OCI-LY1 (cell line): Measurements from ENCODE around the gene KIF16B.

Source experiments
- H2AFZ ChIP-seq: fragments of 200-600 bp; sonication (generic), shearing (Covaris generic); 2 replicates; pipeline ENCODE4 v1.6.0; 2014; ENCODE audit warnings: antibody characterized with exemption, mild to moderate bottlenecking, low read length
- H3F3A ChIP-seq: fragments of 200-600 bp; sonication (generic), shearing (Covaris generic); 2 replicates; pipeline ENCODE4 v1.6.0; 2014; ENCODE audit warnings: mild to moderate bottlenecking, antibody characterized with exemption, low read length, moderate library complexity; ENCODE audit not compliant: insufficient read depth
- H3K27ac ChIP-seq: fragments of 200-600 bp; sonication (generic); 2 replicates; pipeline ENCODE4 v1.5.1; 2014; ENCODE audit warnings: low read length, mixed run types, mild to moderate bottlenecking, low read depth; ENCODE audit not compliant: poor library complexity, severe bottlenecking
- H3K27me3 ChIP-seq: fragments of 200-600 bp; sonication (generic); 2 replicates; pipeline ENCODE4 v1.6.0; 2014; ENCODE audit warnings: antibody characterized with exemption, mild to moderate bottlenecking, low read length, moderate library complexity; ENCODE audit not compliant: insufficient read depth
- H3K36me3 ChIP-seq: fragments of 200-600 bp; sonication (generic); 2 replicates; pipeline ENCODE4 v1.6.1; 2014; ENCODE audit warnings: mild to moderate bottlenecking, antibody characterized with exemption, low read length, moderate library complexity, mixed read lengths; ENCODE audit not compliant: insufficient read depth
- H3K4me1 ChIP-seq: fragments of 200-600 bp; sonication (generic); 2 replicates; pipeline ENCODE4 v1.5.1; 2014; ENCODE audit warnings: mild to moderate bottlenecking, low read length, moderate library complexity; ENCODE audit not compliant: insufficient read depth, severe bottlenecking
- H3K4me2 ChIP-seq: fragments of 200-600 bp; sonication (generic), shearing (Covaris generic); 2 replicates; pipeline ENCODE4 v1.6.1; 2014; ENCODE audit warnings: low read length
- H3K4me3 ChIP-seq: fragments of 200-600 bp; sonication (generic); 2 replicates; pipeline ENCODE4 v1.5.1; 2014; ENCODE audit warnings: low read length, low read depth, mild to moderate bottlenecking, mixed read lengths; ENCODE audit not compliant: poor library complexity, severe bottlenecking
- H3K79me2 ChIP-seq: fragments of 200-600 bp; shearing (Covaris generic); 2 replicates; pipeline ENCODE4 v1.6.1; 2016; ENCODE audit warnings: mixed run types, low read length, mixed read lengths; ENCODE audit not compliant: insufficient read depth
- H3K9ac ChIP-seq: fragments of 200-600 bp; sonication (generic), shearing (Covaris generic); 2 replicates; pipeline ENCODE4 v1.6.1; 2014; ENCODE audit warnings: mild to moderate bottlenecking, low read length, mixed read lengths
- H3K9me2 ChIP-seq: fragments of 200-600 bp; sonication (generic), shearing (Covaris generic); 2 replicates; pipeline ENCODE4 v1.6.1; 2014; ENCODE audit warnings: low read depth, mild to moderate bottlenecking, low read length, mixed read lengths
- H3K9me3 ChIP-seq: fragments of 200-600 bp; shearing (Covaris generic); 2 replicates; pipeline ENCODE4 v1.6.1; 2014; ENCODE audit warnings: low read length, mixed read lengths
- H4K20me1 ChIP-seq: fragments of 200-600 bp; sonication (generic), shearing (Covaris generic); 2 replicates; pipeline ENCODE4 v1.6.0; 2016; ENCODE audit warnings: mild to moderate bottlenecking, low read length; ENCODE audit not compliant: insufficient read depth
- EZH2 ChIP-seq: fragments of 200-600 bp; sonication (generic), shearing (Covaris generic); IDR thresholded peaks from 2 replicates; pipeline ENCODE4 v1.8.0; 2017; ENCODE audit warnings: borderline replicate concordance, mixed run types, mild to moderate bottlenecking, antibody characterized with exemption, low read length, moderate library complexity, mixed read lengths
- TF ChIP-seq, protein P1 (sequence below): fragments of 200-600 bp; sonication (generic), shearing (Covaris generic); IDR thresholded peaks from 2 replicates; pipeline ENCODE4 v1.5.1; 2017; ENCODE audit warnings: mild to moderate bottlenecking, antibody characterized with exemption, low read length, moderate library complexity, mixed read lengths

KIF16B gene

DNA sequence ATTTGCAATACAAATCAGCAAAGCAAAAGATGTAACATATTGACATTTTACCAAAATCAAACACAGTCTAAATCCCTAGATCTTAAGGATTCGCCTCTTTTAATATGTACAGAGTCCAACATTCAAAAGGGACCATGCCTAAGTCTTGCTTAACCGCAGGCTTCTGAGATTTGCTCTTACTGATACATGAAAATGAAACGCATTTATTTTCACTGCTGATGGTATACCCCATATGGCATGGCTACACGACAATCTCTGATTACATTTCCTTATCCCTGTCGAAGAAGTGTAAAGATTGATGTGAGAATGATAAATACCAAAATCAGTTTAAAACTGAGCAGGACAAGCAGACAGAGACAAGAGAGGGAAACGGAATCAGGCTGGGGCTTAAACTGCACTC is 75.4 kb downstream of the KIF16B start:
- H3K27ac ChIP-seq = no peak overlapping the region
- no peak overlapping the region for H3K4me2 ChIP-seq
- no peak overlapping the region for H3K9ac ChIP-seq
- no peaks in the 10 kb centered on the region; the same call in 1 of the 2 replicates for H3K36me3 ChIP-seq
- H4K20me1 ChIP-seq = no peaks in the 10 kb centered on the region
- H3F3A ChIP-seq = no peaks in the 10 kb centered on the region
- no peak overlapping the region for H3K4me3 ChIP-seq
- H3K9me2 ChIP-seq = no peaks in the 10 kb centered on the region
- no peaks in the 10 kb centered on the region for H3K4me1 ChIP-seq
- no peaks in the 10 kb centered on the region for H3K79me2 ChIP-seq
- H3K27me3 ChIP-seq = no peaks in the 10 kb centered on the region
- H3K9me3 ChIP-seq = no peaks in the 10 kb centered on the region
- no peak overlapping the region for H2AFZ ChIP-seq
- TF ChIP-seq, protein P1, sequence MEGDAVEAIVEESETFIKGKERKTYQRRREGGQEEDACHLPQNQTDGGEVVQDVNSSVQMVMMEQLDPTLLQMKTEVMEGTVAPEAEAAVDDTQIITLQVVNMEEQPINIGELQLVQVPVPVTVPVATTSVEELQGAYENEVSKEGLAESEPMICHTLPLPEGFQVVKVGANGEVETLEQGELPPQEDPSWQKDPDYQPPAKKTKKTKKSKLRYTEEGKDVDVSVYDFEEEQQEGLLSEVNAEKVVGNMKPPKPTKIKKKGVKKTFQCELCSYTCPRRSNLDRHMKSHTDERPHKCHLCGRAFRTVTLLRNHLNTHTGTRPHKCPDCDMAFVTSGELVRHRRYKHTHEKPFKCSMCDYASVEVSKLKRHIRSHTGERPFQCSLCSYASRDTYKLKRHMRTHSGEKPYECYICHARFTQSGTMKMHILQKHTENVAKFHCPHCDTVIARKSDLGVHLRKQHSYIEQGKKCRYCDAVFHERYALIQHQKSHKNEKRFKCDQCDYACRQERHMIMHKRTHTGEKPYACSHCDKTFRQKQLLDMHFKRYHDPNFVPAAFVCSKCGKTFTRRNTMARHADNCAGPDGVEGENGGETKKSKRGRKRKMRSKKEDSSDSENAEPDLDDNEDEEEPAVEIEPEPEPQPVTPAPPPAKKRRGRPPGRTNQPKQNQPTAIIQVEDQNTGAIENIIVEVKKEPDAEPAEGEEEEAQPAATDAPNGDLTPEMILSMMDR = no peak
- no peak for TF ChIP-seq EZH2

DNA sequence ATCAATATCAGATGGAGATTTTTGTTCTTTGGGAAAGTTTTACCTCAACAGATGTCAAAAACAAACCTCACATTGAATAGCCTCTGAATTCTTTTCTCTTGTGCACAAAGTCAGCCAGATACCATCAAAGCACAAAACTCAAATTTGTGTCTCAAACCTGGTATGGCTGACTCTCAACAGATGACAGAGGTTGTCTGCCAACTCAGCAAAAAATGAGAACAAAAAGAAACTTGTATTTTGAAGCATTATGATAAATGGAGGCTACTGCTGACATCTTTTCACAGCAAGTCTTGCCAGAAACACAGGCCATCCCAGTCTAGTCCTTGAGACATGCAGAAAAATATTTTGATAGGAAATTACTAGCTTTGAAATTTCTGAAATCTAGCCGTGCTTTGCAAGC is 79.8 kb downstream of the KIF16B start:
- H2AFZ ChIP-seq = no peak overlapping the region
- H3K4me1 ChIP-seq = no peaks in the 10 kb centered on the region
- TF ChIP-seq, protein P1 = no peak
- TF ChIP-seq EZH2 = no peak
- H3K4me2 ChIP-seq = no peak overlapping the region
- no peak overlapping the region for H3K4me3 ChIP-seq
- no peaks in the 10 kb centered on the region for H3K9me2 ChIP-seq
- H3K36me3 ChIP-seq = no peaks in the 10 kb centered on the region; the same call in 1 of the 2 replicates
- no peaks in the 10 kb centered on the region for H3K9me3 ChIP-seq
- no peaks in the 10 kb centered on the region for H3F3A ChIP-seq
- no peak overlapping the region for H3K9ac ChIP-seq
- no peaks in the 10 kb centered on the region for H3K79me2 ChIP-seq
- H4K20me1 ChIP-seq = no peaks in the 10 kb centered on the region
- no peak overlapping the region for H3K27ac ChIP-seq
- no peaks in the 10 kb centered on the region for H3K27me3 ChIP-seq

- H3K4me3 ChIP-seq = no peak overlapping the region
- no peaks in the 10 kb centered on the region for H3K79me2 ChIP-seq
- TF ChIP-seq, protein P1 = no peak
- TF ChIP-seq EZH2 = no peak
- H2AFZ ChIP-seq = no peak overlapping the region
- H3K9ac ChIP-seq = no peak overlapping the region
- H3K4me2 ChIP-seq = no peak overlapping the region
- H3F3A ChIP-seq = no peaks in the 10 kb centered on the region
- no peaks in the 10 kb centered on the region for H3K9me3 ChIP-seq
- H3K27ac ChIP-seq = no peak overlapping the region
- no peaks in the 10 kb centered on the region for H4K20me1 ChIP-seq
- no peaks in the 10 kb centered on the region; the same call in 1 of the 2 replicates for H3K36me3 ChIP-seq
- H3K9me2 ChIP-seq = no peaks in the 10 kb centered on the region
- no peaks in the 10 kb centered on the region for H3K27me3 ChIP-seq
- no peaks in the 10 kb centered on the region for H3K4me1 ChIP-seq
Measured at GRCh38 chr20:16491294-16491905, 81.8 kb downstream of the KIF16B start.
